Stimulated activated CD4-positive, alpha-beta T cell treated with anti-CD3 and anti-CD28 coated beads, Interleukin-4, amount 100 ng/mL, for 48 hours (primary cell): ENCODE results near the gene KLHDC10.
"Not testable (repeated sequence)": the region's sequence is repeated elsewhere in the genome, so short reads cannot be mapped to it uniquely, and the experiment has no call there.

Experiments
- DNase-seq, 2 donors: peaks; one replicate each; pipeline ENCODE4 v3.0.0-alpha.2; 2020; ENCODE audit warnings: low read depth in 2 of 2

The KLHDC10 gene

GRCh38 chr7:130079846-130080394 is 9.6 kb downstream of the KLHDC10 start:
- DNase-seq = no peak

DNA sequence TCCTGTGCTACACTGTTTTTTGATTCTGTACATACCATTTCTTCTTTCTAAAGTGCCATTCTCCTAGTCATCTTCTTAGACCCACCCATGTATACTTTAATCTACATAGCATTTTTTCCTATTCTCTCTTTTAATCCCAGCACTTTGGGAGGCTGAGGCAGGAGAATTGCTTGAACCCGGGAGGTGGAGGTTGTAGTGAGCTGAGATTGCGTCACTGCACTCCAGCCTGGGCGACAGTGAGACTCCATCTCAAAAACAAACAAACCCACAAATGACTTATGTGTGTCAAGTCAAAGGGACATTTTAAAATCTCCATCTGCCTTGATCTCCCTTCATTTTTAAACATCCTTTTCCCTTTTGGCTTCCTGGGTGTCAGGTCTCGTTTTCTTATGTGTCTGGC is 13.2 kb downstream of the KLHDC10 start:
- DNase-seq = not testable (repeated sequence)

DNA sequence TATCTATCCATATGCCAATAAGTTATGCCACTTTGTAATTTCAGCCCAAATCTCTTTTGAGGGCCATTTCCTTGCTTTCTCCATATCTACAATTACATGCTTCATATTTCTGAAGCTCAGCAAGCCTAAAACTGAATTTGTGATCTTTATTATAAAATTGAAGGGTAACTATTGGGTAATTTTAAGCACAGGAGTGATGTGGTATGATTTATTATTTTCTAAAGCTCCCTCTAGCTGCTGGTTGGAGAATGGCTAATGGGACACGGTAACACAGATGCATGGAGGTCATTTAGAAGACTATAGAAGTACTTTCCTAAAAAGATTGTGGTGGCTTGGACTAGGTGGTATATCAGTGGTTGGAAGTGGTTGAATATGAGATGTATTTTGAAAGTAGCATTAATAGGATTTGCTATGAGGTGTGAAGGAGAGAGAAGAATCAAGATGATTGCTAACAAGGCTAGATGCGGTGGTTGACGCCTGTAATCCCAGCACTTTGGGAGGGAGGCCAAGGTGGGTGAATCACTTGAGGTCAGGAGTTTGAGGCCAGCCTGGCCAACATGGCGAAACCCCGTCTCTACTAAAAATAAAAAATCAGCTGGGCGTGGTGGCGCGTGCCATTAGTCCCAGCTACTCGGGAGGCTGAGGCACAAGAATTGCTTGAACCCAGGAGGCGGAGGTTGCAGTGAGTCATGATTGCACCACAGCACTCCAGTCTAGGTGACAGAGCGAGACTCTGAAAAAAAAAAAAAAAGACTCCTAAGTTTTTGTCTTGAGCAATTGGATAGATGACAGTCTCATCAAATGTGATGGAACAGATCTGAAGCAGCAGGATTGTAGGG is 13.9 kb downstream of the KLHDC10 start:
- DNase-seq = no peak

GRCh38 chr7:130085235-130085634 is 14.9 kb downstream of the KLHDC10 start:
- DNase-seq = not testable (repeated sequence)

- DNase-seq = no peak
Observed at GRCh38 chr7:130086938-130087337, 16.6 kb downstream of the KLHDC10 start.

DNA sequence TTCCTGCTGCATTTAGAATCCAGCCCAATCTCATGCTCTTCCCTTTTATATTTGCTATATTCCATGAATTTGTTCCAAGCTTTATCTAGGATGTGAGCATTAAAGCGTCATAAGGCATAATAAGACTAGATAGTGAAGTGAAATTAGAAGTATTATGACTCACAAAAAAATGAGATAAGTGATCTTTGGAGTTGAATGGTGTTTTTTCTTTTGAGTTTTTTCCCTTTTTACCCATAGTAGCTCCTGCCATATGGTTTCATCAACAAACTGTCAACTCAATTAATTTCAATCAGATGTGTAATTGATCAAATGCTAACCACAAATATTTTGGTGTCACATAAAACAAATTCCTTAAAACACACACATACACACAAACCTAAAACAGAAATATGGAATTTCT is 17.0 kb downstream of the KLHDC10 start:
- no peak for DNase-seq

- peak in 1 of 2 donors; percentile 4 for DNase-seq
Observed at GRCh38 chr7:130090745-130091532, 20.6 kb downstream of the KLHDC10 start.

GRCh38 chr7:130091999-130092398 is 21.7 kb downstream of the KLHDC10 start:
- DNase-seq = no peak

- DNase-seq = no peak
Observed at GRCh38 chr7:130092598-130092997, 22.3 kb downstream of the KLHDC10 start.

DNA sequence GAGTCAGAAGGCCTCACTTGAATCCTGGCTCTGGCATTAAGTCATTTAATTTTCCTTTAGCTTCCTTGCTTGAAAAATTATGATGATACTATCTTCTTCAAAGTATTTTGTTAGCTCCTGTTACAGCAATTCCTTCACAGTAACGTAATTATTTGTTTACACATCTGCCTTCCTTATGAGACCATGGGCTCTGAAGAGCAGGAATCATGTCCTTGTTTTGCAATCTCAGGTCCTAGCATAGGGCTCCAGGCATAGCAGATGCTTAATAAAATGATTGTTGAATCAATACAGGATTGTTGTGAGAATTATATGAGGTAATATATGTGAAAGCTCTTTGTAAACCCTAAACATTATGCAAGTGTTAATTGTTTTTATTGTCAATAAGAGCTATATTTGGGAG is 25.5 kb downstream of the KLHDC10 start:
- no peak for DNase-seq

DNA sequence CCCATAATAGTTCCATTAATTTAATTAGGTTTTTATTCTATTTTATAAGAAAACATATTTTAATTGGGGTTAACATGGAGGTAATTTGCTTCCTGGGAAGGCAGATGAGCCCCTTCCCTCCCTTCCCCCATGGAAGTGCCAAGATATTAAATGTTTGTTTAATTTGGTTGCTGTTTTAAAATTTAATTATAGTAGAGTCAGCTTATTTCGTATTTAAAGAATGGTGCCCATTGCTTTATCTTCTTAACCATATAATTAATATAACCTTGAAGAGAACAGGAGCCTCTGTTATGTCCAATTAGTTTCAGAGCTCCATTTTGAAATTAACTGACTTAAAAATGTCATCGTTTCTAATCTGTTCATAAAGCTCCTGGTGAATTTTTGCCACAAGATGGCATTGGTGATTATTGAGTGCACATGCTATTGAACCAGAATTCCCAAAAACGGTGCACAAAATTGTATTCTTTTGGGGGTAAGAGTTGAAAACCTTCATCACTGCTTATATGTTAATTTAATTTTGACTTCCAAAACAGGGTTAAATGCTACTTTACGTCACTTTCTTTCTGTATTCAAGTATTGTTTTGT is 26.0 kb downstream of the KLHDC10 start:
- no peak for DNase-seq

DNA sequence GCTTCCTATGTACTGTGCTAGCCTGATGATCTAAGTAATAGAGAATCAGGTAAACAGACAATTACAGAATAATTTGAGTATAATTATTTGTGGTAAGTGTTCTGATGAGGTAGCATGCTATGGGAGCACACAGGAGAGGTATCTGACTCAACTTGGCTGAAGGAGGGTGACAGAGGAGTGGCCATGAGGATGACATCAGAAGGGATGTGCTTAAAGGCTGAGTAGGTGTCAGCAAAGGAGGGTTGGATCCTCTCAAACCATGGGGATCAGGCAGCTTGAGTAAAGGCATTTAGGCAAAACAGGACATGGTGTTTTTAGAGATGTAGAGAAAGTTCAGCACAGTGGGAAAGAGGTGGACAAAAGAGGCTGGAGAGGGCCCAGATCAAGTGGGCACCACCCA is 29.0 kb downstream of the KLHDC10 start:
- no peak for DNase-seq

GRCh38 chr7:130102588-130102987 is 32.3 kb downstream of the KLHDC10 start:
- no peak for DNase-seq

DNA sequence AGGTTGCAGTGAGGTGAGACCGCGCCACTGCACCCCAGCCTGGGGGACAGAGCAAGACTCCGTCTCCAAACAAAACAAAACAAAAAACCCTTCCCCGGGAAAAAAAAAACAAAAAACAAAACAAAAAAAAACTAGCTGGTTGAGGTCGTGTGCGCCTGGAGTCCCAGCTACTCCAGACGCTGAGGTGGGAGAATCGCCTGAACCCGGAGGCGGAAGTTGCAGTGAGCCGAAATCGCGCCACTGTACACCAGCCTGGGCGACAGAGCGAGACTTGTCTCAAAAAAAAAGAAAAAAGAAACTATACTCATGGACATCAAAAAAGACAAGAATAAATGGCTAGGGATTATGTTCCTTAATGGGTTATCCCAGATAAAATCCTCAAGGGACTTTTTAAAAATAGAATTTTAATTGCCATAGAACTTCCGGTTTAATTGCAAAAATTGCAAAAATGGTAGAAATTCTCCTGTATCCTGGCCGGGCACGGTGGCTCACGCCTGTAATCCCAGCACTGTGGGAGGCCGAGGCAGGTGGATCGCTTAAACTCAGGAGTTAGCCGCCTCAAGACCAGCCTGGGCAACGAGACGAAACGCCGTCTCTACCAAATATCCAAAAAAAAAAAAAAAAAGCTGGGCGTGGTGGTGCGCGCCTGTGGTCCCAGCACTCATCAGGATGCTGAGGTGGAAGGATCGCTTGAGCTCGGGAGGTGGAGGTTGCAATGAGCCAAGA is 37.8 kb downstream of the KLHDC10 start:
- no peak for DNase-seq

GRCh38 chr7:130108809-130109208 is 38.5 kb downstream of the KLHDC10 start:
- DNase-seq = no peak

- DNase-seq = no peak
Observed at GRCh38 chr7:130112093-130112492, 41.8 kb downstream of the KLHDC10 start.

GRCh38 chr7:130112662-130113425 is 42.5 kb downstream of the KLHDC10 start:
- no peak for DNase-seq

- DNase-seq = not testable (repeated sequence)
Observed at GRCh38 chr7:130113426-130113805, 43.1 kb downstream of the KLHDC10 start.

GRCh38 chr7:130113887-130114286 is 43.6 kb downstream of the KLHDC10 start:
- no peak for DNase-seq

GRCh38 chr7:130114374-130114773 is 44.0 kb downstream of the KLHDC10 start:
- DNase-seq = no peak

DNA sequence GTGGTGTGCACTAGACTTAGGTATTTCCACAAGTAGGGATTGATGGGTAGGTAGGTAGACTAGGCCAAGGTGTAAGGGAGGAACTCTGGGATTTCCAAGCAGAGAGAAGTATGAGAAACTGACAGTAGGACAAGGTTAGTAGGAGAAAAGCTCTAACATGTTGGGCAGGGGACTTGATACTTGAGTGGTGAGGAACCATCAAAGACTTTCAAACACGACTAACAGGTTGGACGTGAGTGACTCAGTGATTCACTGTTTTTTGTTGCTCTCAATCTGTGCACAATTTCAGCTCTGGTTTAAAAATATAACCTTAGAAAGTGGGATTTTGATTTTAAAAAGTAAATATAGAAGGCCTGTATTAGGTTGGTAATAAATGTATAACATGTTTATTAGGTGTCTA is 44.4 kb downstream of the KLHDC10 start:
- no peak for DNase-seq
